SJSA1 (cell line): Measurements from ENCODE around the gene DCHS1. TPM values are rescaled to one million over a fixed set of nuclear protein-coding genes. Genes with fewer than 3 reads are reported as not detected.

Source experiments
- DNase-seq, 2 experiments: peaks; one replicate each; pipeline ENCODE4 v3.0.0-alpha.2; 2015 to 2020; ENCODE audit warnings: low spot score in 2 of 2, low read depth in 1 of 2
- H3K27ac ChIP-seq: fragments of 250-450 bp; sonication (Bioruptor Pico); 2 replicates; pipeline ENCODE4 v1.5.1; 2020; ENCODE audit warnings: mild to moderate bottlenecking, moderate library complexity
- H3K27me3 ChIP-seq: fragments of 250-450 bp; sonication (Bioruptor Pico); replicated peaks from 2 replicates; pipeline ENCODE4 v1.5.1; 2020; ENCODE audit warnings: mild to moderate bottlenecking, moderate library complexity
- H3K36me3 ChIP-seq: fragments of 250-450 bp; sonication (Bioruptor Pico); 2 replicates; pipeline ENCODE4 v1.5.1; 2020; ENCODE audit warnings: mild to moderate bottlenecking
- H3K4me1 ChIP-seq: fragments of 250-450 bp; sonication (Bioruptor Pico); replicated peaks from 2 replicates; pipeline ENCODE4 v1.6.1; 2021; ENCODE audit warnings: mild to moderate bottlenecking
- H3K4me3 ChIP-seq: fragments of 250-450 bp; sonication (Bioruptor Pico); 2 replicates; pipeline ENCODE4 v1.5.1; 2020; ENCODE audit warnings: mild to moderate bottlenecking
- H3K9me3 ChIP-seq: fragments of 250-450 bp; sonication (Bioruptor Pico); replicated peaks from 2 replicates; pipeline ENCODE4 v1.5.1; 2020; ENCODE audit warnings: mild to moderate bottlenecking
- total RNA-seq: library from RNA; depleted of rRNA; stranded (reverse); fragments of >200 nt; shearing (Covaris generic); gene quantifications from 2 replicates; pipeline ENCODE4 v1.2.3, GENCODE V29; 2014

Gene DCHS1
- total RNA-seq, 1 experiment from 2014 or later, result 12.0 TPM

DNA sequence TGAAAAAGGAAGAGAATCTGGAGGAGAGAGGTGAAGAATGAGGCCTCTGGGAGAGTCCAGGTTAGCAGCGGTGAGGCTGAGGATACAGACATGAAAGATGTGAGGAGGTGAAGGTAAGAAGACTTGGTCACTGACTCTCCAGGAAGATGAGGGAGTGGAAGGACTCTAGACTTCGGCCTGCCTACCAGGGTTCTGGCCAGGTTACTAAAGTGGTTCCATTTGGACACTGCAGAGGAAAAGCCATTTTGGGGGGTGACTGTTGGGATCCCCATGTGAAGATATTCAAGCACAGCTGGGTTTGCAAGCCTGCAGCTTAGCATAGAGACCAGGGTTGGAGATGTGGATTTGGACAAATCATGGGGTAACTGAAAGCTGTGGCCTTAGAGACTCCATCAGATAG is 7.8 kb downstream of the DCHS1 start:
- Histone ChIP-seq H3K4me3 (no peak overlapping the region), H3K27ac (no peak overlapping the region), H3K36me3 (no peaks in the 10 kb centered on the region), H3K4me1 (no peaks in the 10 kb centered on the region), H3K27me3 (no peaks in the 10 kb centered on the region), H3K9me3 (no peaks in the 10 kb centered on the region)
- DNase-seq, result no peak

GRCh38 chr11:6646918-6647679 is 8.5 kb downstream of the DCHS1 start:
- DNase-seq, result no peak
- no peaks in the 10 kb centered on the region for H3K9me3 ChIP-seq
- H3K36me3 ChIP-seq, result no peaks in the 10 kb centered on the region
- H3K27ac ChIP-seq, result no peak overlapping the region
- no peak overlapping the region for H3K4me3 ChIP-seq
- H3K4me1 ChIP-seq, result no peaks in the 10 kb centered on the region
- no peaks in the 10 kb centered on the region for H3K27me3 ChIP-seq

- Histone ChIP-seq H3K4me1 (no peaks in the 10 kb centered on the region), H3K27ac (no peak overlapping the region), H3K9me3 (no peaks in the 10 kb centered on the region), H3K4me3 (no peak overlapping the region), H3K36me3 (no peaks in the 10 kb centered on the region), H3K27me3 (no peaks in the 10 kb centered on the region)
- DNase-seq, result no peak
Observed at GRCh38 chr11:6646576-6646917, 9.1 kb downstream of the DCHS1 start.

DNA sequence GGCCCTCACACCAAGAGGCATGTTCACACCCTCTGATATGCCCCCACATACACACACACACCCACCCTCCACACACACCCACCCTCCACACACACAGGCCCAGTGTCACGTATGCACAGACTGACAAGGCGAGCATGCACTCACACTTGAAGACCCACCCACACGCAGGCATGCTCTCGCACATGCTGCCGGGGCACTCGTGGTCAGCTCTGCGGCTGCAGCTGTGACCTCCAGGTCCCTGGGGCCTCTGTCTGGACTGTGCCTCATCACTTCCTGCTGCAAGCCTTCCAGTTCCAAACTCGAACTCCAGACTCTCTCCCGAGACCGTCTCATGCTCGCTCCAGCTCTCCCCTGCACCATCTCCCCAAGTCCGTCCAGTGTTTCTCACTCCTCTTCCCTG is 9.5 kb downstream of the DCHS1 start:
- DNase-seq, result no peak
- H3K27ac ChIP-seq, result no peak overlapping the region
- H3K27me3 ChIP-seq, result no peaks in the 10 kb centered on the region
- H3K9me3 ChIP-seq, result no peaks in the 10 kb centered on the region
- no peaks in the 10 kb centered on the region for H3K4me1 ChIP-seq
- no peak overlapping the region for H3K4me3 ChIP-seq
- H3K36me3 ChIP-seq, result no peaks in the 10 kb centered on the region

GRCh38 chr11:6642957-6643356 is 12.7 kb downstream of the DCHS1 start:
- no peak overlapping the region for H3K4me3 ChIP-seq
- H3K4me1 ChIP-seq, result no peaks in the 10 kb centered on the region
- no peak for DNase-seq
- H3K27me3 ChIP-seq, result no peaks in the 10 kb centered on the region
- no peaks in the 10 kb centered on the region for H3K36me3 ChIP-seq
- no peak overlapping the region for H3K27ac ChIP-seq
- no peaks in the 10 kb centered on the region for H3K9me3 ChIP-seq

- H3K27ac ChIP-seq, result no peak overlapping the region
- no peak for DNase-seq
- H3K4me1 ChIP-seq, result no peaks in the 10 kb centered on the region
- H3K4me3 ChIP-seq, result no peak overlapping the region
- H3K9me3 ChIP-seq, result no peaks in the 10 kb centered on the region
- no peaks in the 10 kb centered on the region for H3K27me3 ChIP-seq
- H3K36me3 ChIP-seq, result no peaks in the 10 kb centered on the region
Observed at GRCh38 chr11:6640985-6641701, 14.5 kb downstream of the DCHS1 start.

GRCh38 chr11:6640036-6640984 is 15.3 kb downstream of the DCHS1 start:
- no peak overlapping the region for H3K4me3 ChIP-seq
- no peaks in the 10 kb centered on the region for H3K4me1 ChIP-seq
- no peaks in the 10 kb centered on the region for H3K27me3 ChIP-seq
- no peak for DNase-seq
- H3K9me3 ChIP-seq, result no peaks in the 10 kb centered on the region
- no peaks in the 10 kb centered on the region for H3K36me3 ChIP-seq
- no peak overlapping the region for H3K27ac ChIP-seq

- no peak for DNase-seq
- Histone ChIP-seq H3K27ac (no peak overlapping the region), H3K36me3 (no peaks in the 10 kb centered on the region), H3K9me3 (no peaks in the 10 kb centered on the region), H3K4me1 (no peaks in the 10 kb centered on the region), H3K27me3 (no peaks in the 10 kb centered on the region), H3K4me3 (no peak overlapping the region)
Observed at GRCh38 chr11:6638429-6638828, 17.2 kb downstream of the DCHS1 start.

- no peaks in the 10 kb centered on the region for H3K36me3 ChIP-seq
- H3K9me3 ChIP-seq, result no peaks in the 10 kb centered on the region
- H3K27me3 ChIP-seq, result no peaks in the 10 kb centered on the region
- no peak for DNase-seq
- H3K27ac ChIP-seq, result no peak overlapping the region
- H3K4me3 ChIP-seq, result no peak overlapping the region
- H3K4me1 ChIP-seq, result no peaks in the 10 kb centered on the region
Observed at GRCh38 chr11:6637871-6638270, 17.7 kb downstream of the DCHS1 start.

- DNase-seq, result no peak
- Histone ChIP-seq H3K27me3 (no peaks in the 10 kb centered on the region), H3K4me1 (no peaks in the 10 kb centered on the region), H3K9me3 (no peaks in the 10 kb centered on the region), H3K27ac (no peak overlapping the region), H3K36me3 (no peaks in the 10 kb centered on the region), H3K4me3 (no peak overlapping the region)
Observed at GRCh38 chr11:6636480-6636879, 19.1 kb downstream of the DCHS1 start.

DNA sequence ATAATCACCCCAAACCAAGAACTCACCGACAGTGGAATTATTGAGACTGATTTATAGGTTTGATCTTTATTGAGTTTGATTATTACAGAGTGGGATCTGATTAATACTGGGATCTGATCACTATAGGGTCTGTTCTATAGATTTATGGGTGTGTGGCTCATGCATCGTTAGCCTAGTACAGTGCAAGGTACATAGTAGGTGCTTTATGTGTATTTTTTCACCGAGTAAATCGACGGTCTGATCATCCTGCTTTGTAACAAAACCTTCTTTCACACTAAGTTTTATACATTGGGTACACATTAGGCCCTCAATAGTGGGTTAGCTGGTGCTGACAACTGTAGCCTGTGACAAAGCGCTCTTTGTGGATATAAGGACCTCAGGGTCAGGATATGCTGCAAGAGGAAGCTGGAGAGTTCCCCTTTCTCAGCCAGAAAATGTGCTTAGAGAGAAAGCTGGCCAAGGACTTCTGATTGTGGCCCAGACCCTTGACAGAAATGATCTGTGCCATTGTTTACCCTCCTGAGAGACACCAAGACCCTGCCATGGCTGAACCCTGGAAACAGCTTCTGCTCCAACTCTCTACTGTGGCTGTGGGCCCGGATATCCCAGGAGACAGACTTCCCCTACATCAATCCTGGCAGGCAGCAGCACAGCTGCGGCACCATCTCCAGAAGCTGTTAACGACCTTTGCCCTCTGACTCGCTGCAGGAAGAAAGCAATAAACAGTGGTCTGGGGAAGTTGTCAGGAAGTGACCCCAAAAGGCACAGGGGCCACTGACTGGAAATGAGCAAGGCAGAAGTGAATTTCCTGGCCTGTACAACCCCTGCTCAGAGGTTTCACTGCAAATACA is 20.3 kb downstream of the DCHS1 start:
- Histone ChIP-seq H3K4me1 (no peaks in the 10 kb centered on the region), H3K36me3 (no peaks in the 10 kb centered on the region), H3K27me3 (no peaks in the 10 kb centered on the region), H3K27ac (no peak overlapping the region), H3K4me3 (no peak overlapping the region), H3K9me3 (no peaks in the 10 kb centered on the region)
- no peak for DNase-seq

GRCh38 chr11:6634534-6634933 is 21.1 kb downstream of the DCHS1 start:
- no peak overlapping the region for H3K4me3 ChIP-seq
- no peak for DNase-seq
- no peak overlapping the region for H3K27ac ChIP-seq
- H3K27me3 ChIP-seq, result no peaks in the 10 kb centered on the region
- H3K4me1 ChIP-seq, result no peaks in the 10 kb centered on the region
- H3K36me3 ChIP-seq, result no peaks in the 10 kb centered on the region
- no peaks in the 10 kb centered on the region for H3K9me3 ChIP-seq
